Measurements from ENCODE around the gene CORO1C. TPM values are rescaled to one million over a fixed set of nuclear protein-coding genes. Genes with fewer than 3 reads are reported as not detected.

The CORO1C gene
- total and polyA plus RNA-seq, 9 of the 15 experiments (the other 6 are each of a cell fraction or from before 2014, with no cell fraction given) = 55.2 to 280 (median 150) TPM

DNA sequence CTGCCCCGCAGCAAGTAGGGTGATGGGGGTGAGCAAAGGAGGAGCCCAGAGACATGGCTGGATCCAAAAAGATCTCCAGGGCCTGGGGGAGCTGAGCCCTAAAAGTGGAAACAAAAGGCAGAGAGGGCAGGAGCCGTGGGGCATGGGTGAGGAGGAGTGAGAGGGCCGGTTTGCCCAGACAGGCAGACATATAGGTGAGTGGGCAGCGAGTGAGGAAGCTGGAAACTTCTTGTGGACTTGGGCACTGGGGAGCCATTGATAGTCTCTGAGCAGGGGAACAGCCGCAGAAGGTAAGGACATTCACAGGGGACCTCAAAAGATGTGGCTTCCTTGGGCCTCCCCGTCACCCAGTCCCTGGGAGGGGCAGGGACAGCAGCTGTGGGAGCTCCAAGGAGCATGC, 116.7 kb downstream of the CORO1C start:
- WGBS (ENCODE audit: insufficient coverage, low coverage, missing lambda C conversion rate) = 40% methylated on average over 6 of the region's 6 CpGs
- FAIRE-seq (no peak), ATAC-seq (no peak), DNase-seq (ENCODE audit: extremely low read depth in 1 of 4, low spot score in 3 of 4) (no peak)
- Histone ChIP-seq H3K9me3 (replicated peaks; ENCODE audit: control insufficient read depth, insufficient read depth, low read depth, low read length) (no peaks in the 10 kb centered on the region), H3K27me3 (ENCODE audit: control insufficient read depth in 2 of 2, insufficient read depth in 2 of 2, low read length in 2 of 2) (no peaks in the 10 kb centered on the region), H3K9me1 (ENCODE audit: control insufficient read depth, insufficient read depth, low read length) (no peaks in the 10 kb centered on the region), H3K9ac (ENCODE audit: insufficient read depth in 1 of 2, low read depth in 2 of 2, low read length in 2 of 2) (peak overlapping the region in 1 of 2 experiments; percentile 18; a peak in 1 of 4 replicates), H3K4me2 (ENCODE audit: insufficient read depth, low read length) (no peak overlapping the region), H3K79me2 (ENCODE audit: control insufficient read depth, insufficient read depth, low read length) (no peaks in the 10 kb centered on the region), H3K36me3 (ENCODE audit: control insufficient read depth, insufficient read depth, low read length) (no peaks in the 10 kb centered on the region), H3K4me3 (no peak overlapping the region), H2AFZ (ENCODE audit: low read depth, low read length) (no peak overlapping the region), H3K27ac (ENCODE audit: extremely low read depth, low read depth, low read length) (no peak overlapping the region), H3K4me1 (replicated peaks in 1 of 2; ENCODE audit: control insufficient read depth in 2 of 2, insufficient read depth in 2 of 2, low read length in 2 of 2) (peaks cover 13 to 15% of the 10 kb centered on the region in 2 experiments), H4K20me1 (replicated peaks; ENCODE audit: control insufficient read depth, insufficient read depth, low read length) (no peaks in the 10 kb centered on the region)
- CTCF ChIA-PET (ENCODE audit: low intra/inter-chr PET ratio) = no interaction called here
- BruUV-seq (replicated peaks) = no TSS peak
- intact Hi-C loops (cut with micrococcal nuclease) (no loop called here), in situ Hi-C loops (cut with MboI) (loop anchor here (5.0 kb wide), 1 partner anchor 47 kb away; no protein-coding TSS in a partner anchor)
- POLR2A ChIA-PET = interaction anchor here (0.6 to 1.9 kb wide), 3 partner anchors 13 to 54 kb away, joined by 4 to 8 read pairs (median 5); partner anchors contain the start of gene SART3
- TF ChIP-seq ZFP36 (IDR thresholded peaks at IDR 0.05; ENCODE audit: low read depth, low read length, partially characterized antibody) (peak; percentile 42), ZNF23 (CRISPR knock-in tag; IDR thresholded peaks at IDR 0.05) (no peak), KDM1A (IDR thresholded peaks at IDR 0.05) (0 out of 4 replicates have a peak, but pooled peaks of 1 of the 2 experiments have one; percentile 2), RFX1 (IDR thresholded peaks at IDR 0.05) (no peak), ZBTB17 (CRISPR knock-in tag; IDR thresholded peaks at IDR 0.05) (no peak), RBM25 (IDR thresholded peaks at IDR 0.05; ENCODE audit: low read depth, low read length, severe bottlenecking) (peak; percentile 36), ZNF75A (CRISPR knock-in tag; IDR thresholded peaks at IDR 0.05) (no peak)
- TF ChIP-seq, protein P1, sequence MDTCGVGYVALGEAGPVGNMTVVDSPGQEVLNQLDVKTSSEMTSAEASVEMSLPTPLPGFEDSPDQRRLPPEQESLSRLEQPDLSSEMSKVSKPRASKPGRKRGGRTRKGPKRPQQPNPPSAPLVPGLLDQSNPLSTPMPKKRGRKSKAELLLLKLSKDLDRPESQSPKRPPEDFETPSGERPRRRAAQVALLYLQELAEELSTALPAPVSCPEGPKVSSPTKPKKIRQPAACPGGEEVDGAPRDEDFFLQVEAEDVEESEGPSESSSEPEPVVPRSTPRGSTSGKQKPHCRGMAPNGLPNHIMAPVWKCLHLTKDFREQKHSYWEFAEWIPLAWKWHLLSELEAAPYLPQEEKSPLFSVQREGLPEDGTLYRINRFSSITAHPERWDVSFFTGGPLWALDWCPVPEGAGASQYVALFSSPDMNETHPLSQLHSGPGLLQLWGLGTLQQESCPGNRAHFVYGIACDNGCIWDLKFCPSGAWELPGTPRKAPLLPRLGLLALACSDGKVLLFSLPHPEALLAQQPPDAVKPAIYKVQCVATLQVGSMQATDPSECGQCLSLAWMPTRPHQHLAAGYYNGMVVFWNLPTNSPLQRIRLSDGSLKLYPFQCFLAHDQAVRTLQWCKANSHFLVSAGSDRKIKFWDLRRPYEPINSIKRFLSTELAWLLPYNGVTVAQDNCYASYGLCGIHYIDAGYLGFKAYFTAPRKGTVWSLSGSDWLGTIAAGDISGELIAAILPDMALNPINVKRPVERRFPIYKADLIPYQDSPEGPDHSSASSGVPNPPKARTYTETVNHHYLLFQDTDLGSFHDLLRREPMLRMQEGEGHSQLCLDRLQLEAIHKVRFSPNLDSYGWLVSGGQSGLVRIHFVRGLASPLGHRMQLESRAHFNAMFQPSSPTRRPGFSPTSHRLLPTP (IDR thresholded peaks at IDR 0.05; ENCODE audit: borderline replicate concordance, extremely low read depth, insufficient read length) = no peak
